ENCODE data around the gene PPARA. TPM values are rescaled to one million over a fixed set of nuclear protein-coding genes. Genes with fewer than 3 reads are reported as not detected.

Gene PPARA
- total and polyA plus RNA-seq, 2 experiments from 2014 or later, result 4.7 to 12.6 TPM

- no peak overlapping the region for H3K4me2 ChIP-seq
- H3K4me1 ChIP-seq (ENCODE audit: insufficient read depth), result no peaks in the 10 kb centered on the region
- no peaks in the 10 kb centered on the region for H3K27me3 ChIP-seq (ENCODE audit: insufficient read depth)
- no peaks in the 10 kb centered on the region for H3F3A ChIP-seq (replicated peaks; ENCODE audit: low read depth)
- H2AFZ ChIP-seq, result no peak overlapping the region
- H3K4me3 ChIP-seq, result no peak overlapping the region
- no peak overlapping the region for H3K27ac ChIP-seq (ENCODE audit: low read depth)
- no peak for ATAC-seq
- Mint-ChIP-seq H3K9me3 (no peaks in the 10 kb centered on the region), H3K36me3 (ENCODE audit: low read depth) (no peaks in the 10 kb centered on the region; the same call in 2 of the 3 replicates), H3K4me1 (no peaks in the 10 kb centered on the region), H3K27me3 (ENCODE audit: insufficient read depth, low read depth, poor library complexity) (no peaks in the 10 kb centered on the region), H3K4me3 (no peak overlapping the region), H3K27ac (no peak overlapping the region)
- no peaks in the 10 kb centered on the region for H3K36me3 ChIP-seq (ENCODE audit: insufficient read depth)
- H3K9me2 ChIP-seq (ENCODE audit: insufficient read depth), result no peaks in the 10 kb centered on the region
- peaks cover 3% of the 10 kb centered on the region for H4K20me1 ChIP-seq (replicated peaks; ENCODE audit: insufficient read depth)
- no peak for DNase-seq (ENCODE audit: low spot score)
- TF ChIP-seq NANOG (IDR thresholded peaks at IDR 0.05; ENCODE audit: borderline replicate concordance) (no peak), CREB1 (CRISPR knock-in tag; IDR thresholded peaks at IDR 0.05; ENCODE audit: low read depth) (no peak)
- TF ChIP-seq, protein P1, sequence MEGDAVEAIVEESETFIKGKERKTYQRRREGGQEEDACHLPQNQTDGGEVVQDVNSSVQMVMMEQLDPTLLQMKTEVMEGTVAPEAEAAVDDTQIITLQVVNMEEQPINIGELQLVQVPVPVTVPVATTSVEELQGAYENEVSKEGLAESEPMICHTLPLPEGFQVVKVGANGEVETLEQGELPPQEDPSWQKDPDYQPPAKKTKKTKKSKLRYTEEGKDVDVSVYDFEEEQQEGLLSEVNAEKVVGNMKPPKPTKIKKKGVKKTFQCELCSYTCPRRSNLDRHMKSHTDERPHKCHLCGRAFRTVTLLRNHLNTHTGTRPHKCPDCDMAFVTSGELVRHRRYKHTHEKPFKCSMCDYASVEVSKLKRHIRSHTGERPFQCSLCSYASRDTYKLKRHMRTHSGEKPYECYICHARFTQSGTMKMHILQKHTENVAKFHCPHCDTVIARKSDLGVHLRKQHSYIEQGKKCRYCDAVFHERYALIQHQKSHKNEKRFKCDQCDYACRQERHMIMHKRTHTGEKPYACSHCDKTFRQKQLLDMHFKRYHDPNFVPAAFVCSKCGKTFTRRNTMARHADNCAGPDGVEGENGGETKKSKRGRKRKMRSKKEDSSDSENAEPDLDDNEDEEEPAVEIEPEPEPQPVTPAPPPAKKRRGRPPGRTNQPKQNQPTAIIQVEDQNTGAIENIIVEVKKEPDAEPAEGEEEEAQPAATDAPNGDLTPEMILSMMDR (conservative IDR thresholded peaks at IDR 0.05; ENCODE audit: low read depth in 2 of 2), result no peak
- H3K79me2 ChIP-seq (replicated peaks; ENCODE audit: insufficient read depth), result no peaks in the 10 kb centered on the region
Measured at GRCh38 chr22:46158283-46158682, 8.0 kb downstream of the PPARA start.

DNA sequence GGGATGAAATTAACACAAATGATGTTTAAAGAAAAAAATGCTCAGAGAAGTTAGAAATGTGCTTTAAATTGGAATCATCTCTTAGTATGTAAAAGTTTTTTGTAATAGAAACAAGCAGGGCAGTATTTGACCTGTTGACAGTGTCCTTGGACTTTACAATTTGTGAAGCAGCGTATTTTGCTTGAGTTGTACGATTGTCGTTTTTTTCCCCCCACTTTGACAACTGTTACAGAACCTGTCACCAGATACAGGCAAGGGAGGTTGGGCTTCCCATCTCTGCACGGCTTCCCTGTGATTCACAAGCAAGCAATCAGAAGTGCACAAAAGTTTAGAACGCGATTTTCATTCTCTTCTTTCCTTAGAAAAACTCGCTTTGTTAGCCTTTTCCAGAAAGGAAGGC lies 8.9 kb downstream of the PPARA start:
- Histone ChIP-seq H2AFZ (no peak overlapping the region), H4K20me1 (replicated peaks; ENCODE audit: insufficient read depth) (peaks cover 3% of the 10 kb centered on the region), H3K27ac (ENCODE audit: low read depth) (no peak overlapping the region), H3K27me3 (ENCODE audit: insufficient read depth) (no peaks in the 10 kb centered on the region), H3K79me2 (replicated peaks; ENCODE audit: insufficient read depth) (no peaks in the 10 kb centered on the region), H3K4me1 (ENCODE audit: insufficient read depth) (no peaks in the 10 kb centered on the region), H3F3A (replicated peaks; ENCODE audit: low read depth) (no peaks in the 10 kb centered on the region), H3K4me3 (no peak overlapping the region), H3K36me3 (ENCODE audit: insufficient read depth) (no peaks in the 10 kb centered on the region), H3K4me2 (no peak overlapping the region), H3K9me2 (ENCODE audit: insufficient read depth) (no peaks in the 10 kb centered on the region)
- ATAC-seq (no peak), DNase-seq (ENCODE audit: low spot score) (no peak)
- Mint-ChIP-seq H3K9me3 (no peaks in the 10 kb centered on the region), H3K4me1 (no peaks in the 10 kb centered on the region), H3K36me3 (ENCODE audit: low read depth) (no peaks in the 10 kb centered on the region), H3K4me3 (no peak overlapping the region), H3K27ac (no peak overlapping the region), H3K27me3 (ENCODE audit: insufficient read depth, low read depth, poor library complexity) (no peaks in the 10 kb centered on the region)
- TF ChIP-seq REST (IDR thresholded peaks at IDR 0.05; ENCODE audit: unreplicated experiment) (no peak), ZNF462 (CRISPR knock-in tag; IDR thresholded peaks at IDR 0.05) (no peak), EZH2phosphoT487 (IDR thresholded peaks at IDR 0.05; ENCODE audit: unreplicated experiment) (no peak), ZNF114 (CRISPR knock-in tag; IDR thresholded peaks at IDR 0.05) (no peak), JUNB (IDR thresholded peaks at IDR 0.05; ENCODE audit: unreplicated experiment) (no peak)
- TF ChIP-seq, protein P1 (conservative IDR thresholded peaks at IDR 0.05; ENCODE audit: low read depth in 2 of 2), result no peak

Measured in GM23338 (cell line).